NCI-H2196 (cell line): Measurements from ENCODE around the gene GABRE.
"Not testable (repeated sequence)": the region's sequence is repeated elsewhere in the genome, so short reads cannot be mapped to it uniquely, and the experiment has no call there.

Source experiments
- DNase-seq: peaks from one replicate; lab custom pipeline; 2025; ENCODE audit not compliant: unreplicated experiment; lab: John Stamatoyannopoulos, UW

Gene GABRE

DNA sequence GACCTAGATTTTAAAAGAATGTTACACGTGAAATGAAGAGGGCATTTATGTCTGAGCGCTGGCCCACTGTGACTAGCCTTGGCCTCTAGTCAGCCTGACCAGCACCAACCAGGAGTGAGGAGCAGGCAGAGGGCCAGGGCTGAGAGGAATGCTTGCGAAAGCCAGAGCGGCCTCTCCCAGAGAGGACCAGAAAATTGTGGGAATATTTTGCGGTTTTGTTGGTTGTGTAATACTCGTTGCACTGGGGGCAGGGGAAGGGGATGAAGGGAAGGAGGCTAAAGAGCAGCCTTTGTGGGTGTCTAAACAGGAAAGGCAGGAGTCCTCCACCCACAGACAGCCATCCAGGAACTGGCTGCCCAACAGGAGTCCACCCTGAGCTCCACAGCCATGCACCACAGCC, 3.8 kb downstream of the GABRE start:
- no peak for DNase-seq

DNA sequence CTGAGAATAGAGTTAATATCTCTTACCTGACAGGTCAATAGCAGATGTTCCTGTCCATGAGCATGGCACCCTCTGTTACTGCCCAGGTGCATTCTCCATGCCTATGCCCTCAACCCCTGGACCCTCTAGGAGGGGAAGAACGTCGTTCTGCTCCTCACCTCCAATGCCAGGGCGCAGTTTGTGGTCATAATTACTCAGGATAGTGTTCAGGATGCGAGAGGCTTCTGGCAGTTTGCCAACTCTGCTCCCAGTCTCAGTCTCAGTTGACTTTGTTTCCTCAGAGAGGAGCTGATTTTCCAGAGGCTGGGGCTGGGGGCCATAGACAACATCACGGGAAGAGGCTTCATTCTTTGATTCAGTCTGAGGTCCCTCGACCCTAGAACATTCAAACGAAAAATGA, 4.4 kb downstream of the GABRE start:
- DNase-seq, result no peak

DNA sequence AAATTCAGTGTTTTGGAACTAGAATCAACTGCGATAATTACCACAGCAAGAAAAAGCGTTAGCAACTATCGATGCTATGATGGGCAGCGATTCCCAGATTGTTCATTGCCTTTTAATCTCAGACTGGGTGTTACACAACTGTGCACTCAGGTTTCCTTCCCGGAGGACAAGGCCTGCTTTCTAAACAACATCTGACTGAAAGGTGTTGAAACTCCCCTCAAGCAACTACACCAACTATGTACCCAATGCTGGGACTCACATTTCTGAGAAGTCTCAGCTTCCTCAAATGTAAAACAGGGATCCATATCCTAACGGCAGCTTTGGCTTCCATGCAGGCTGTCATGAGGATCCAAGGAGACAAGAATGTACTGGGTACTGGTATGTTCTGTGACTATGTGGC, 8.2 kb downstream of the GABRE start:
- no peak for DNase-seq

DNA sequence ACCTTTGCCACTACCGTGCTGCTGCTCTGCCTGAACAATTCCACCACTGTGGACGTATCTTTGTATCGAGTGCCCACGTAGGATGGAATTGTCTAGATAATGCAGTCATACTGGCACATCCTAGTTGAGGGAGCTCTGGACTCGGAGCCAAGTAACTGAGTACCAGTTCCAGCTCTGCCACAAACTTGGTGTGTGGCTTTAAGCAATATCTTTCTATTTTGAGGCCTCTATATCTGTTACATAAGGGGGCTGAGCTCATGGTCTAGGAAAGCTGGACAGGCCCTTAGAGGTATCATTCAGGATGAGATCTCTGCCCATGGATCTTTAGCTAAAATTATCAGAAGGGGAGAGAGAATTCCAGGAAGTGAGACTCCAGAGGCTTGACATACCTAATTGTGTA, 12.4 kb downstream of the GABRE start:
- DNase-seq, result no peak

DNA sequence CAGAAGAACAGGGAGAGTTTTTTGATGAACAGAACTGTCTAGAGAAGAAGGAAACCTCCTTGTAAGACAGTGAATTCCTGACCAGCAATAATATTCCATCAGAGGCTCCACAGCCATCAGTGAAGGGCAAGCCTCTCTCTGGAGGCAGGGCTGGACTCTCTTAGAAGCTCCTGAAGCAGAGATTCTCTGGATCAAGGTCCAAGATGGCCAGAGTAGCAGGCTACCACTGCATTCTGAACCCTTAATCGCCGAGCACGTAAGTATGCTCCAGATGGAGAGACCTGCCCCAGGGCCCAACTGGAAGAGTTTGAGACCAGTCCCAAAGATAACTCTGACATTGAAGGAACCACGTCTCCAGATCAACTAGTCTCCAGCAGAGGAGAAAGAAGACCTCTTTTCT, 16.4 kb downstream of the GABRE start:
- DNase-seq, result no peak

DNA sequence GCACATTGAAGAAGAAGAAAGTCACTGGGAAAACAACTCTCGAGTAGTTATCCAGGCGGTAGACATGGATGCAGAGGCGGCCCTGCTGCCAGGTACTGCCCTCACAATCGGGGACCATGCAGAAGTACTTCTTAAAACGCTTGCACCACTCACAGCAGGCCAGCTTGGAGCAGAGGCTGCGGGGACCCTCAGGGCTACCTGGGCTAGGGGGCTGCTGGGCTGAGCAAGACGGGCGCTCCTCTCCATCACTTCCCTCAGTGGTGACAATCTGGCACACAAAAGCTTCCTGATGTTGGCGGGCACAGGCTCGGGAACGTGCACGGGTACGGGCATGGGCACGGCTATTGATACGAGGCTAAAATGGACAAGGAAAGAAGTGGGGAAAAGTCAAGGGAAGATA, 19.7 kb downstream of the GABRE start:
- no peak for DNase-seq

DNA sequence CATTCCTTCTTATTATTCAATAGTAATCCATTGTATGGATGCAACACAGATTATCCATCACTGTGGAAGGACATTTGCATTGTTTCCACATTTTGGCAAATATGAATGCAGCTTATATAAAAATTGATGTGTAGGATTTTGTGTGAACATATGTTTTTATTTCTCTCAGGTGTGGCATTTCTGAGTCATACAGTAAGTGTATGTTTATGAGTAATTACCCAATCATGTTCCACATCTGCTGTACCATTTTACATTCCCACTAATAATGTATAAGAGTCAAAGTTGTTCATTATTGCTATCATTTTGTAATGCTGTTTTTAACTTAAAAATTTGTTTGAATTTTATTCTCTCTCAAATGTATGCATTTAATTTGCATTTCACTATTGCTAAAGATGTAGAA, 36.3 kb downstream of the GABRE start:
- DNase-seq, result no peak

DNA sequence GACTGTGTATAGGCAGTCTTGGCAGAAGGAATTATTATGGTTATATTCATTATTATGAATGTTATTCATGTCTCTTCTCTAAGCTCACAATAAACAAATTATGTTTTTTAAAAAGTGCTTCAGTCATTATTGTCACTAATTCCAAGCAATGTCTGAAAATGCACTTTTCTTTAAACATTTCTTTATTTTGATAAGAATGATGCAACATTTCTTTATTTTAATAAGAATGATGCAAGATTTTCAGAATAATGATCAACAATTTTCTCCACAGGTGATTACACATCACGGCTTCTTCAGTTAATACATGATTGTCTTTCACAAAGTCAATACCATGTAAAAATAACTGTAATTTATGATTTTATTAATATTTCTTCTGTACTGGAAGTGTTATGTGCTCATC, 39.1 kb downstream of the GABRE start:
- DNase-seq, result no peak

DNA sequence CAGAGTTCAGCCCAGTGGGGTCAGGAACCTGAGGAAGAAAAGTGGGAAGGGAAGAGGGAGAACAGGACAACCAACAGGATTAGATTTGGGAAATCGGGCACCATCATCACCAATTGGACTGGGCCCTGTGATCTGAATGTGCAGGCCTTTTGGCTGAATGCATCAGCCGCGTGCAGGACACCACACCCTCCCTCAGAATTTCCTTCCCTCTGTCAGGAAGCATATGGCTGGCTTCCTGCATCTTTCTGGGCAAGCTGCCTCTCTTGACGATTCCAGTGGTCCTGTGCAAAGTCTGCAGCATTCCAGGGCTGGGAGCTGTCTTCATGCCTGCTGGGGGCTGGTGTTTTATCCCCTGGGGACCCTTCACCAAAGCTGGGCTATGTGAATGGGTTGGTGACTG, 45.4 kb downstream of the GABRE start:
- DNase-seq, result no peak

DNA sequence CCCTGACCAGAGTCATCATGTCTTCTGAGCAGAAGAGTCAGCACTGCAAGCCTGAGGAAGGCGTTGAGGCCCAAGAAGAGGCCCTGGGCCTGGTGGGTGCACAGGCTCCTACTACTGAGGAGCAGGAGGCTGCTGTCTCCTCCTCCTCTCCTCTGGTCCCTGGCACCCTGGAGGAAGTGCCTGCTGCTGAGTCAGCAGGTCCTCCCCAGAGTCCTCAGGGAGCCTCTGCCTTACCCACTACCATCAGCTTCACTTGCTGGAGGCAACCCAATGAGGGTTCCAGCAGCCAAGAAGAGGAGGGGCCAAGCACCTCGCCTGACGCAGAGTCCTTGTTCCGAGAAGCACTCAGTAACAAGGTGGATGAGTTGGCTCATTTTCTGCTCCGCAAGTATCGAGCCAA, 50.8 kb downstream of the GABRE start:
- no peak for DNase-seq

DNA sequence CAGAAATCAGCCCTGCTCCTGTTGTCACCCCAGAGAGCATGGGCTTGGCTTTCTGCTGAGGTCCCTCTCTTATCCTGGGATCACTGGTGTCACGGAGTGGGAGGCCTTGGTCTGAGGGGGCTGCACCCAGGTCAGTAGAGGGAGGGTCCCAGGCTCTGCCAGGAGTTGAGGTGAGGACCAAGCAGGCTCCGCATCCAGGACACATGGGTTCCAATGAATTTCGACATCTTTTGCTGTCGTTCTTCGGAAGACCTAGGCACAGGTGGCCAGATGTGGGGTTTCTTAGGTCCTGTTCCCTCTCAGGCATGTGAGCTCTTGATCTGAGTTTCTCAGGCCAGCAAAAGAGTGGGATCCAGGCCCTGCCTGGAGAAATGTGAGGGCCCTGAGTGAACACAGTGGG, 51.8 kb downstream of the GABRE start:
- DNase-seq, result no peak

DNA sequence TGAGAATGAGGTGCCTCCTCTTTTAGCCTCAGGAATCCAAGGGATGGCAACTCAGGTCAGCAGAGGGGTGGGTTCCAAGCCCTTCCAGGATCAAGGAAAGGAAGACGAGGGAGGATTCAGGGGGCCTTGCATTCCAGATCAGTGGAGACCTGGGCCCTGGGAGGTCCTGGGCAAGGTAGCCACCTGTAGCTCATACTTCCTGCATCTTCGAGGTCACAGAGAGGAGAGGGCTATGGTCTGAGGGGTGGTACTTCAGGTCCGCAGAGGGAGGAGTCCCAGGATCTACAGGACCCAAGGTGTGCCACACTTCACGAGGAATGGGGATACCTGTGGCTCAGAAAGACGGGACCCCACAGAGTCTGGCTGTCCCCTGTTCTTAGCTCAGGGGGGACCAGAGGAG, 52.6 kb downstream of the GABRE start:
- DNase-seq, result no peak

DNA sequence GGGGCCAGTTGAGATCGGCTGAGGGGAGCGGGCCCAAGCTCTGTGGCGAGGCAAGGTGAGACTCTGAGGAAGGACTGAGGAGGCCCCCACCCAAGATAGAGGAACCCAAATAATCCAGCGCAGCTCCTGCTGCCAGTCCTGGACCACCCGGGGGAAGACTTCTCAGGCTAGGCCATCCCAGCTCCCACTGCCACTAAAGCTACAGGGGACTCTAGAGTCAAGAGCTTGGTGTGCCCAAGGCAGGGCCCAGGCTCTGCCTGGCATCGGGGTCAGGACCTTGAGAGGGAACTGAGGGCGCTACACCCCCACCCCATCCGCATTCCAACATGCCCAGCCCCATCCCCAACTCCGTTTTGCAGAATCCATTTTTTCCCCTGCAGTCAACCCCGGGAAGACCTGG, 53.2 kb downstream of the GABRE start:
- DNase-seq, result no peak

DNA sequence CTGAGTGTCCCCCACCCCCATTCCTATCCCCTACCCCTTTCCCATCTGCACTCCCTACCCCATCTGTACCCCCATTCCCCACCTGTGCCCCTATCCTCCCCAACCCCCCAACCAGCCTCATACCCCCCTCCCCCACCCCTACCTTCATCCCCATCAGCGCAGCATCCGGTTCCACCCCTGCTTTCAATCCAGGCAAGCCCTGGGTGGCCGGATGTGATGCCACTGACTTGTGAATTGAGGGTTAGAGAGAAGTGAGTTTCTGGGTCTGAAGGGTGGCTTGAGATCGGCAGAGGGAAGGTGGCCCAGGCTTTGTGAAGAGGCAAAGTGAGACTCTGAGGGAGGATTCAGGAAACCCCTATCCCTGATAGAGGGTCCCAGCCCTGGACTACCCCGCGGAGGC, 53.9 kb downstream of the GABRE start:
- no peak for DNase-seq

DNA sequence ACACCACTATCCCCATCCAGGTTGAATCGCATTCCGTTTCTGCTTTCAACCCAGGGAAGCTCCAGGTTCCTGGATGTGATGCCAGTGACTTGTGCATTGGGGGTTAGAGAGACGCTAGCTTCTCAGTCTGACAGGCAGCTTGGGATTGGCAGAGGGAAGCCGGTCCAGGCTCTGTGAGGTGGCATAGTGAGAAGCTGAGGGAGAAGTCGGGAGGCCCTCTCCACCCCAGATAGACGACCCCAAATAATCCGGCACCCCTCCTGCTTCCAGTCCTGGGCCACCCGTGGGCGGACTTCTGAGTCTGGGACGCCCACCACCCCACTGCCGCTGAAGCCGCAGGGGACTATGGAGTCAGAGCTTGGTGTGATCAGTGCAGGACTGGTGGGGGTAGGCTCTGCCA, 54.4 kb downstream of the GABRE start:
- DNase-seq, result no peak

DNA sequence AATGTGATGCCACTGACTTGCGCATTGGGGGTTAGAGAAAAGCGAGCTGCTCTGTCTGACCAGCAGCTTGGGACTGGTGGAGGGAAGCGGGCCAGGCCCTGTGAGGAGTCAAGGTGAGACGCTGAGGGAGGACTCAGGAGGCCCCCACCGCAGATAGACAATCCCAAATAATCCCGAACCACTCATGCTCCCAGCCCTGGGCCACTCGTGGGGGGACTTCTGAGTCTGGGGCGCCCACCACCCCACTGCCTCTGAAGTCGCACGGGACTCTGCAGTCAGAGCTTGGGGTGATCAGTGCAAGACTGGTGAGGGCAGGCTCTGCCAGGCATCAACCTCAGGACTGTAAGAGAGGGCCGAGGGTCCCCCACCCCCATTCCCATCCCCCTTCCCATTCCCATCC, 54.9 kb downstream of the GABRE start:
- no peak for DNase-seq

DNA sequence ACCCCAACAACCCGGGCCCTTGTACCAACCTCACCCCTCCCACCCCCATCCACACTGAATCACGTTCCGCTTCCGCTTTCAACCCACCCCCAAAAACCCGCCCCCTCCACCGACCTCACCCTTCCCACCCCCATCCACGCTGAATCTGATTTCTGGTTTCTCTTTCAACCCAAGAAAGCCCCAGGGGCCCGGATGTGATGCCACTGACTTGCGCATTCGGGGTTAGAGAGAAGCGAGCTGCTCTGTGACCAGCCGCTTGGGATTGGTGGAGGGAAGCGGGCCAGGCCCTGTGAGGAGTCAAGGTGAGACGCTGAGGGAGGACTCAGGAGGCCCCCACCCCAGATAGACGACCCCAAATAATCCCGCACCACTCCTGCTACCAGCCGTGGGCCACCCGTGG, 55.7 kb downstream of the GABRE start:
- not testable (repeated sequence) for DNase-seq

DNA sequence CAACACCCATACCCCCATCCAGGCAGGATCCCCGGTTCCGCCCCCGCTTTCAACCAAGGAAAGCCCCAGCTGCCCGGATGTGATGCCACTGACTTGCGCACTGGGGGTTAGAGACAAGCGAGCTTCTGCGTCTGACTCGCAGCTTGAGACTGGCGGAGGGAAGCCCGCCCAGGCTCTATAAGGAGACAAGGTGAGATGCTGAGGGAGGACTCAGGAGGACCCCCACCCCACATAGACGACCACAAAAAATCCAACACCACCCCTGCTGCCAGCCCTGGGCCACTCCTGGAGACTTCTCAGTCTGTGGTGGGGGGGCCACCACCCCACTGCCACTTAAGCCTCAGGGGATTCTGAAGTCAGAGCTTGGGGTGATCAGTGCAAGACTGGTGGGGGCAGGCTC, 61.7 kb downstream of the GABRE start, which contains the start of gene MAGEA4:
Gene MAGEA4 (plus strand): TSS at position 110 of the 400 bp plus-strand sequence. CDS start 10,776 bp downstream, outside the sequence.
- no peak for DNase-seq

DNA sequence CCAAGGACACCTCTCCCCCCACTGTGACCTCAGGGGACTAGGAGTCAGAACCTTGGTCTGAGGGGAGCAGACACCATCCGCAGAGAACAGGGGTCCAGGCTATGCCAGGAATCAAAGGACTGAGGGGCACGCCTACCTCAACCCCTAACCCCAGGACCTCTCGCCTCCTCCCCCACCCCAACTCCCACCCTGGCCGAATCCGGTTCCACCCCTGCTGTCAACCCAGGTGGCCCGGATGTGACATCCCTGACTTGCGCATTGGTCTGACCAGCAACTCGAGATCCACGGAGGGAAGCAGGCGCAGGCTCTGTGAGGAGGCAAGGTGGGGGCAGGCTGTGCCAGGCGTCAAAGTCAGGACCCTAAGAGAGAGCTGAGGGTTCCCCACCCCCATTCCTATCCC, 62.3 kb downstream of the GABRE start:
- no peak for DNase-seq

DNA sequence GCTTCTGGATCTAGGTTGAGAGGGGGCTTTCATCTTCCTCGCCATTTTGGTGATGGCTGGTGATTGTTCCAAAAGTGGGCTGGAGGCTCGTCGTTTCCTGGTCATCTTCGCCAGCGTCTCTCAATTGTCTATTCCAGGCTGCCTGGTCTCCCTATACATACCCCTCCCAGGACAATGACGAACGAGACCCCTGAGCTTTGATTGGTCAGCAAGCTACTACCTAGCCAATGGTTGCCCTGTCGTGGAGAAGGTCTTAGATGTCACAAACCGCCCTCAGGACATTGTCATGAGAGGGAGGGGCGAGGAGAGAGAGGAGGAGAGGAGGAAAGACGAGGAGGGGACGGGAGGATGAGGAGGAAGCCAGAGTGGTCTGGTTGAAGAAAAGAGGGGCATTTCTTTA, 69.5 kb downstream of the GABRE start:
- DNase-seq, result no peak
